AML-193 (cell line): ENCODE results near the gene TNRC6C.

ENCODE experiments used
- DNase-seq, 2 experiments: peaks; one replicate each; lab custom pipeline; 2025; lab: John Stamatoyannopoulos, UW

TNRC6C gene

GRCh38 chr17:78154903-78155811, 196.7 kb downstream of the TNRC6C start:
- DNase-seq = peak; percentile 67 to 73
